Inflammatory macrophage (primary cell): ENCODE data around the gene ATP5IF1.
A peak's percentile ranks its signal among the peaks of the same experiment; 100 is the strongest.

Source experiments
- DNase-seq, 2 donors: peaks; one replicate each; pipeline ENCODE4 v3.0.0-alpha.2; 2020 to 2022
- total RNA-seq, 18 experiments: gene quantifications; one replicate each; lab custom pipeline; 2026; ENCODE audit warnings: mixed read lengths in 6 of 18, inconsistent platforms in 2 of 18; lab: John Stamatoyannopoulos, UW

The ATP5IF1 gene
- total RNA-seq: 15.7 to 49.8 (median 39.6) reads per million in 18 experiments

DNA sequence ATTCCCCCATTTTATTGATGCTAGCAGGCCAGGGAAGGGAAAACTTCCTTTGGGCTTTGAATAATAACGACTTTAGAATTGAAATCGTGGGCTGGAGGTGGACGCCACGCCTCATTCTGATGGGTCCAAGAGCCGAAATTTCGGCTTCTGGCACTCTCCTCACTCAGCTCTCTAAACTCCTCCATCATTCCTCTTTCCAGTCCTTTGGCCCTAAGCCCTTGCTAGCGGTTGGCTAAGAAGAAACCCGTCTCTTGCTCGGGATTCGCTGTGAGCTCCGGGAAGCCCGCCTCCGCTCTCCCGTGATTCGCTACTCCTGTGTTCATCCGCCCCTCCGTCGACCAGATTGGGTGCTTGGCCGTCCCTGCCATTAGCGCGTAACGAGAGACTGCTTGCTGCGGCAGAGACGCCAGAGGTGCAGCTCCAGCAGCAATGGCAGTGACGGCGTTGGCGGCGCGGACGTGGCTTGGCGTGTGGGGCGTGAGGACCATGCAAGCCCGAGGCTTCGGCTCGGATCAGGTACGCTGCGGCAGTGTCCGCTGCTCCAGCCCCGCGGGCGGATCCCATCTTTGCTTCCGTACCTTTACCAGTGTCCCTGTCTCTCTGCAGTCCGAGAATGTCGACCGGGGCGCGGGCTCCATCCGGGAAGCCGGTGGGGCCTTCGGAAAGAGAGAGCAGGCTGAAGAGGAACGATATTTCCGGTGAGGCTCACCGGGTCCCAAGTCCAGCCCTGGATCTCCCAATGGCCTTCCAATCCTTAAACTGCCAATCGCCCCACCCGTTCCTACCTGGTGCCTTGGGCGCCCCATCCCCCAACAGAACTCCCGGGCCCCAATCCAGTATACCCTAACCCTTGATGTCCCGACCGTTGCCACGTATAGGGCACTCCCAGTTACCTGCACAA is at the start of gene ATP5IF1:
ATP5IF1 (plus strand) TSS at position 370 of the 901 bp plus-strand sequence; CDS start at position 430, 60 bp downstream.
- DNase-seq: peak; percentile 99

DNA sequence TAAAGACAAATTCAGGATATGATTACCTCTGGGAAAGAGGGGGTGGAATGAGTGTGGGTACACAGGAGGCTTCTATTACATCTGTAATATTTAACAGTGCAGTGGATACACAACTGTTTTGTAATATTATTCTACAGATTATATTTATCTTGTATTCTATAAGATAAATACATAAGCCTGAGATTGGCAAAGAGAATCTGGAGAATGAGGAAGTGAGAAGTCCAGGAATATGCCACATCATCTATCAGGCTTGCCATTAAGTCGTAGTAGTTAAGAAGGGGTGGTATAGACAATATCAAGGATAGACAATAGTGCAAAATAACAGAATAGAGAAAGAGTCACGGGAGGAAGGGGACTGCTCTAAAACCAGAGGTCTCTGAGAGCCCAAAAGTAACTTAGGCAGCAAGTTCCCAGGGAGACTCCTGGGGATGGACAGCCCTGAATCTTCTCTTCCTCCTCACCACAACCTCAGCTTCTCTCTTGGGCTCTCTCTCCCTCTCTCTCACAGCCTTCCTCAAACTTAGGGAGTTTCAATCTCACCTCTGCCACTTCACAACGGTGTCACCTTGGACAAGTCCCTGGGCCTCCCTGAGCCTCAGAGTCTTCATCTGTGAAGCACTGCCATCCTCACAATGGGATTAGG is 45.5 kb upstream of the ATP5IF1 start:
- peak; percentile 15 to 59 for DNase-seq

DNA sequence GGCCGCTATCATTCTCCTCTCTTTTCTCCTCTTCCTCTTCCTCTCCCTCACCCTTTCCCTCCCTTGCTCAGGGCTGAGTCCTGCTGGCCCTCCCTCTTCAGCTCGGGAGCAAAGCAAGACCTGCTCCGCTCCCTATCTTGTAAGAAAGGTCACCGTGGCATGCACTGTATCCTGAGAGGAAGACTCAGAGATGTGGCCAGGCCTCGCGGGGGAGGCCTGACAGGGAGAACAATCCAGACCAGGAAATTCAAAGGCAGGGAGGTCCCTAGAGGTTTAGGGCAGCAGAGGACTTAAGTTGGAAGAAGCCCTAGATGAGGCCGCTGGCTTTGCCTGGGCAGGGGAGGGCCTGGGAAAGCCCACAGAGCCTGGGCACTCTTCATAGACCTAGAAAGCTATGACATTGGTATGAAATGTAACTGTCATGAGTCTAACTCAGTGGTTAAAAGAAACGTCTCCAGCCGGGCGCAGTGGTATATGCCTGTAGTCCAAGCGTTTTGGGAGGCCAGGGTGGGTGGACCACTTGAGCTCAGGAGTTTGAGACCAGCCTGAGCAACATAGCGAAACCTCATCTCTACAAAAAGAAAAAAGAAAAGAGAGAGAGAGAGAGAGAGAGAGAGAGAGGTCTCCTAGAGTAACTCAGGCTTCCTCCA is 44.8 kb upstream of the ATP5IF1 start:
- no peak for DNase-seq

DNA sequence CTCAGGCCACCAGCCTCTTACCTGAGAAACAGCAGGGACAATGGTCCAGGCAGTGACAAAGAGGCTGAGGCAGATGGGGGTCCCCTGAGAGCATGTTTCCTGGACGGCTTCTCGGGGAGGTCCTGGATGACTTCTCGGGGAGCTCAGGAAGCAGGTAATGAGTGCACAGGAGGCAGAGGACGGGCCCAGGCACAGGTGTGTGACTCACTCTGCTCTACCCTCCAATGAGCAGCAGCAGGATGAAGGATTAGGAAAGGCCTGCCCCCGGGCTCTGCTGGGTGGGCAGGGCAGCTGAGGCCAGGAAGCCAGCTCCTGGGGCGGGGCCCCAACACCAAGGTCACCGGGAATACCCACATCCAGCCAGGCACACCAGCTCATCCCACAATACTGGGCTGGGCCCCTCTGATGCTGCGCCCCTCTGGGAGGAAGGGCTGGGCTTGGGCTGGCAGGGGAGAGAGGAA is 42.2 kb upstream of the ATP5IF1 start:
- DNase-seq: no peak

DNA sequence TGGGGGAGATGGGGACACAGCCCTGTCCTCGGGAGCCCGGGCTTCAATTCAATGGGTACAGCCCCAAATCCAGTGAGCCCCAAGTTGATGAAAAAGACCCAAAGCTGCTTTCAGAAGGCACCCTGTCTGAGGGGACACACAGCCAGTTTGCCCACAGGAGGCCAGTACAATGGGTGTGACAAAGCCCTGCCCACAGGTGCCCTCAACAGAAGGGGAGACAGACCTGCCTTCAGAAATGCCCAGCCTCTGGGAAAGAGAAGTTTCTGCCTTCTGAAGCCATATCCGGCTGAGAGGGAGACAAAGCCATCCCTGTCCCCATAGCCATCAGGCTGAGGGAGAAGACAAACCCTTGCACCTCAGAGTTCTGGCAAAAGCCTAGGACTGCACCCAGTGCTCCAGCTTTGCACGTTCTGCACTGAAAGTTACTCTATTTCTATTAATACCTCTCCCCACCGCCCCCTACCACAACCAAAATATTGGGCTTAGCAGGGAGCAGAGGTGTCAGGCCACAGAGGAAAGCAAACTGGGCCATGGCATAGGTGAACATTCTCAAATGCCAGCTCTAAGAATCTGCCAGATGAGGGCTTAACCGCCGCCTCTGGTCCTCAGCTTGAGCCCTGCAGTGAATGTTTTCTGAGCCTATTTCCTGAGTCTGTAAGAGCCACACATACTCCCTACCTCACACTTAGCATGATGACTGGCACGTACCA is 41.4 kb upstream of the ATP5IF1 start:
- DNase-seq: no peak

DNA sequence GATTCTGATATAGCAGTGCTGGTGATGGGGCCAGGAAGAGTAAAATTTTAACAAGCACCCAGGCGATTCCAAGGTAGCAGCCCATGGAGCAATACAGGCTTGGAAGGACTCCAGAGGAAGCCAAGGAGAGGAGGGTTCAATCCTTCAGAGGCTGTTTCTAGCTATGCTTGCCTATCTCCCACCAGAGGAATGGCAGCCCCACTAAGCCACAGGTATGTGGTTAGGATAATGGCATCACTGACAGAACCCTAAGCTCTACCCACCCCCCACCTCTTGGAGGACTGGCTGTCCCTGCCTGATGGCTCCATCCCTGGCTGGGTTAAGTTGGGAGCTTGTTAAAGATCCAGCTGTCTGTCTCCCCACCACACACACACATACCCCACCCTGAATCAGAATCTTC is 40.1 kb upstream of the ATP5IF1 start:
- DNase-seq: no peak

DNA sequence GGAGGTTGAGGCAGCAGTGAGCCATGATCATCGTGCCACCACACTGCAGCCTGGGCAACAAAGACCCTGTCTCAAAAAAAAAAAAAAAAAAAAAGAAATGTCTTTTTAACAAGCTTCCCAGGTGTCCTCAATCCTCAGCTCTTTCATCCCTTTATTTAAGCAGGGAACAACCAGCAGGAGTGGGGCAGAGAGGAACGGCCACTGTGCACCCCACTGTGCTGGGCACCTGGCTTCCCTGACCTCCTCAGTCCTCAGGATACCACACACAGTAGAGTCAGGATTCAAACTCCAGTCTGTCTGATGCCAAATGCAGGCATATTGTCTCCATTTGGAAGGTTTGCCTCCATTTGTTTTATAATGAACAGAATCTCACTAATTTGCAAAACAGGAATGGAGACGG is 39.6 kb upstream of the ATP5IF1 start:
- no peak for DNase-seq

DNA sequence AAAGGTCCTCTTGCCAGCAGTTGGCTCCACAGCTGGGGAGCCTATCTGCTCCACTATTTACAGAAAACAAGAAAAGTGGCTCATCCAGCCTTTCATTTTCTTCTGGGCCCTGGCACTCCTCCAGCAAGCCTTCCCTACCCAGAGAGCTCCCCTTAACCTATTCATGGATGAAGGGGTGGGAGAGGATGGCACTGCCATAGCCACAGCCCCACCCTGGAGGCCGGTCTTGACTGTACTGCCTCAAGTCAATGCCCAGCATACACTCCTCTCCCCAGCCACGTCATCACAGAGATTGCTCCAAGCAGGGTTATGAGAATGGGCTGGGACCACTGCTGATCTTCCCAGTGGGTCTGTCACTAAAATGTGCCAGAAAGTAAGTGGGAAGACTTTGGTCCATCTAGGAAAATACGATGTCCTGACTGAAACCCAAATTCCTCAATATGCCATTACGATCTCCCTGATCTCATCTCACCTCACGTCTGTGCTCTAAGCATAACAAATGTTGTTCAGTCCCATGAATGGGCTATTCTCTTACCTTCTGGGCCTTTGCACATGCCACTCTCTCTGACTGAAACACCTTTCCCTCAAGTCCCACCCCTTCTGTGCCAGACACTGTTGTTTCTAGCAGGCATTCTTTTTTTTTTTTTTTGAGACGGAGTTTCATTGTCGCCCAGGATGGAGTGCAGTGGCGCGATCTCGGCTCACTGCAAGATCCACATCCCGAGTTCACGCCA is 38.1 kb upstream of the ATP5IF1 start:
- DNase-seq: no peak

DNA sequence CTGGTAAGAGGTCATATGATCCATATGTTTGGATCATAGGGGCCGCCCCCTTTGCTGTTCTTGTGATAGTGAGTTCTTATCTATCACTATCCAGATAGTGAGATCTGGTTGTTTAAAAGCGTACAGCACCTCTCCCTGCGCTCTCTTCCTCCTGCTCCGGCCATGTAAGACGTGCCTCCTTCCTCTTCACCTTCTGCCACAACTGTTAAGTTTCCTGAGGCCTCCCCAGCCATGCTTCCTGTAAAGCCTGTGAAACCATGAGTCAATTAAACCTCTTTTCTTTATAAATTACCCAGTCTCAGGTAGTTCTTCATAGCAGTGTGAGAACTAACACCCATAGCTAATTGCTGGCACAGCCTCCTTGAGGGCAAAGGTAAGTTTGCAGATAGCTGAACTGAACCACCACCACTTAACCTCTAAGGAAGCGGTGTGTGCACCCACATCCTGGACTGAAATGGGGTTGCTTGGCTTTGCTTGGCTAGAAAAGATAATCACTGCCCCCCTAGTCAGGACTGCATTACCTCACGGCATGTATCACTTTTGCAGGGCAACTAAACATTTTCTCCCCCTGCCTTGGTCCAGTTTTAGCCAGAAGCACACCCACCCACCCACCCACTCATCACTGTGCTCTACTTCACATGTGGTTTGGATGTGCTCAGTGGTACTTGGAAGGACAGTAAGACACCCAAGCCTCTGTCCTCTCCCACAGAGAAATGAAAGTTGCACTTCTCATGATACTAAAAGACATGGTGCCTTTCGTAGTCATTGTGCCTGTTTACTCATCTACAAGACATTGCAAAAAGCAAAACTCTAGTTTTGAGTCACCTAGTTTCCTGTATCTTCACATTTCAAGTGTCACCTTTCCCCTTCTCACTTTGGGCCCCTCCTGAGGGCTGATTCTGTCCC is 36.3 kb upstream of the ATP5IF1 start:
- DNase-seq: peak in 1 of 2 donors; percentile 39

DNA sequence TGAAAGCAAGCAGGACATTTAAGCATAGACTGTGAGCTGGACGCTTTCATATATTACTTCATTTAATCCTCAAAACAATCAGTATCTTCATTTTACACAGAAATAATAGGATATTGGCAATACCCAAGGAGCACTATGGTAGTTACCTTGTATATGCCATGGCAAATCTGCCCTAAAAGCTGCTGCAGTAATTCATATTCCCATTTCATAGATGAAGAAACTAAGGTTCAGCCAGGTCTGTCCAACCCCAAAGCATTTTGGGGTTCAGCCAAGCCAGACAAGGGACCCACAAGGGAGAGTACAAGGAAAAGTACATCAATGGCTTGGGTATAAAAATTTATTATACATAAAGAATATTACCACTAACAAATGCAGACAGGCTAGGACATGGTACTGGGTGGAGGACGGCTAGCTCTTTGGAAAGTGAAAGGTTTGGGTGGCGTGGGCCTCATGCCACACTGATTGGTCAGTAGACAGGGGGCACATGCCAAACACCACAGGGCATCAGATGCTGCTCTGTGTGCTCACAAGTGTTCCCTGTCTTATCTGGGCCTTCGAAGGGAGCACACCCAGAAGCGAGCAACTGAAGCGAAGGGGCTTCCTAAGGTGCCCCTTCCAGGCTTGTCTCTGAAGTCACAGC is 35.6 kb upstream of the ATP5IF1 start:
- no peak for DNase-seq

DNA sequence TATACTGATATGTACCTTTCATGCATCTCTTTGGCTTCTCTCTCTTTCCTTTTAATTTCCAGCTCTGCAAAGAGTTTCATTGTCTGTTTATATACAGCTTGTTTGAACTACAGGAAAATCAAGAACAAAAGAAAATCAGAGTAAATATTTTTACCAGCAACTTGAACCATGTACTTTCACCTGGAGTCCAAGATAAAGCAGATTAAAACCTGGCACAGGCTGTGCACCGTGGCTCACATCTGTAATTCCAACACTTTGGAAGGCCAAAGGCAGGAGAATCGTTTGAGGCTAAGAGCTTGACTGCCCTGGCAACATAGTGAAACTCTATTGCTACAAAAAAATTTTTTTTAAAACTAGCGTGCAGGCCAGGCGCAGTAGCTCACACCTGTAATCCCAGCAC is 30.7 kb upstream of the ATP5IF1 start:
- DNase-seq: no peak

DNA sequence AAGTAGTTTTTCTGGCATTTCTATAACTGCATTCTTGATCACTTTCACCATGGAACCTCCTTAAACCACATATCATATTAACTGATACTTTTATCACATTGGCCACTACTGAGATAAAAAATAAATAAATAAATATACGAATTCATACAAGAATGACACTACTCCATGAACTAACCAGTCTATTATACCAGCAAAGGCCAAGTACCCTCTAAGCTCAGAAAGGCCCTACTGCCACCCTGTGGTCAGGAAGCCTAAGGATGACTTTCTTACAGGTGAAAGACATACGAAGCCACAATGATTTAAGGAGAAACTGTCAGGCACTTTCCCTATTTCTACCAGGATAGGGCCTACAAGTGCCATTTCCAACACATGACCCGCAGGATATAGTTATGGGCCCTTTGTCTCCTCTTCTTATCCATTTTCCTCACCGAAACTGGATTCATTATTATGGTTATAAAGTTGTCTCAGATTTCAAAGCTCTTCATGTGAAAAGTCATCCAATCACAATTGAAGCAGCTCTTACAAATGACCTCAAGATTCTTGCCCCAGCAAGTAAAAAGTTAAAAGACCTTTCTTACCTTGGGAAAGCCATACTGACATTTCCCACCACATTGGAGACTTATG is 27.0 kb upstream of the ATP5IF1 start:
- peak; percentile 76 to 77 for DNase-seq

DNA sequence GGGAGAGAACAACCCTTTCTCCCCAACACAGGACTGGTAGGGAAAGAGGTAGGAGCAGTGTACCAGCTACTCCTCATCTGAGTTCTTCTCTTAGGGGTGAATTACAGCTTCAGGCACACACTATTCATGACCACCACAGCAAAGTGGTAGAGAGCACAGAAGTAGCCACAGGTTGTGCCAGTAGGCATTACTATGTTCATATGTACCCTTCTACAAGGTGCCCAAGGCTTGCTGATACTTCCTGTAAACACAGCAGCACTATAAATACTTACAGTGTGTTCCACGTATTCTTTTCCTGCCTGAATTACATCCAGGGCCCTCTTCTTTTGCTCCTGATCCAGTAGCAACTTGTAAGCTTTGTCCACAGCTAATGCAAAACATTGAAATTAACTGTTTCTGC is 26.2 kb upstream of the ATP5IF1 start:
- DNase-seq: no peak

DNA sequence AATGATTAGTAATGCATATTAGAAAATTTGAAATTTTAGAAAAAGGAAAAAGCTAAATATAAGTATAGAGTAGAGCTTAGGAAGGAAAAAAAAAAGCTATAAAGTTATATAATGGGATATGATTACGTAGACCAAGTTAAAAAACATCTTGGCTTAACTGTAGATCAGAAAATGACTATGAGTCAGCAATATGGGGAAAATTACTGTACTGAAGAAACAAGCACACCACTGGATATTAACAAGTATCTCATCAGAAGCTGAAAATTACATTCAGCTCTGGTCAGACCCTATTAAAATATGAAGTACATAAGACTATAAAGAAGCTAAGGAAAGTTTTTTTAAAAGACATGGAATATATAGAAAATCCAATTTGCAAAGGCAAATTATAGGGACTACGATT is 22.6 kb upstream of the ATP5IF1 start:
- no peak for DNase-seq

DNA sequence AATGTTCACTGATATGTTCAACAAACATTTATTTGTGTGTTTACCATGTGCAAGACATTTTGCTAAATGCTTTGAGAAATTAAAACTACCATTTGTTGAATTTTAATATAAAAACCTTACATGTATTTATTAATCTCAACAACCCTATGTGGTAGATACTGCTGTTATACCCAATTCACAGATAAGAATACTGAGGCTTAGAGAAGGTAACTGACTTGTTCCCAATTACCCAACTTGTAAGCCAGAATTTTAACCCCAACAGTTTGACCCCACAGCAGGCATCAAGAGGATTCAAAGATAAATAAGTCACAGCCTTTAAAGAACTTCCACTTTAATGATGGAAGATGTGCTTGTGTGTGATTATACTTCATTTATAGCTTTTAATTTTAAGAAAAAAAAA is 6.8 kb upstream of the ATP5IF1 start:
- DNase-seq: no peak

DNA sequence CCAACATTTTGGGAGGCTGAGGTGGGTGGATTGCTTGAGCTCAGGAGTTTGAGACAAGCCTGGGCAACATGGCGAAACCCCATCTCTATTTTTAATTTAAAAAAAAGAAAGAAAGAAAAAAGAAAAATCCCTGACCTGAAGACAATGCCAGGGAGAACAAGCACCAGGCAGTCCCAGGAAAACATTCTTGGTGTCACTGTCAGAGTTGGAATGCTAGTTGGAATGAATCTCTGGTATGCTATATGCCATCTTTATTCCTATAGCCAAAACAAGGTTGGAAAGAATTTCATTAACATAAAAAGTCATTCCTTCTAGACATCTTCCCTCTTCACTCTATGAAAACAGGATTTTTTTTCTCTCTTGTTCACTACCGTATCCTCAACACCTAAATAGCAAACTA is 5.9 kb upstream of the ATP5IF1 start:
- DNase-seq: no peak

DNA sequence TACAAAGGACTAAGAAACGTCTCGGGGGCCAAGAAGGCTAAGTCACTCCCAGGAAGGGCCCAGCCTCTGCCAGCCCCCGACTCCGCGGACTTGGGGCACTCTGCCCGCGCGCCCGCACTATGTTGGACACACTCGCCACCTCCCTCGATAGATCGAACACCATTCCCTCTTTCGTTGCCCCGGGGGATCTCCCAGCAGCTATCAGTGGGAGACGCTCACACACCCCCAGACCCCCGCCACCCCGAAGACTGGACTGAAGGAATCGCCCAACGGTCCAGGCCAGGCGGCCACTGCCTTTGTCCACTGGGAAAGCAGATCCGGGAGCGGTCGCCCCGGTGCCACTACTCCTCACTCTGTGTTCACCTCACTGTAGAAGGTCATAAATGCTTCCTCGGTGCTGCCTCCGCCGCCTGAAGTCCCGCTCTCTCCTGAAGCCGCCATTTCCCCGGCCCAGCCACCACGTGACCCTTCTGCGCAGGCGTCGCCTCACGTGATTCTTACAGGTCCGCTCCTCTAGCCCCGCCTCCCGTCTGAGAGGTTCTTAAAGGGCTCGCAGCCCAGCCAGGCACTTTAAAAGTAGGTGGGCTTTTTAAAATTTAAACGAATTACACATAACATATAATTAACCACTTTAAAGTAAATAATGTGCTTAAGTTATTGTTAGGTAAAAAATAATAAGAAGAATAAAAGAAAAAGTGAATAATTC is 3.2 kb upstream of the ATP5IF1 start, which contains the start of gene DNAJC8:
DNAJC8 (minus strand) TSS at position 472 of the 706 bp plus-strand sequence; CDS start at position 441, 31 bp downstream.
- peak; percentile 90 to 95 for DNase-seq

DNA sequence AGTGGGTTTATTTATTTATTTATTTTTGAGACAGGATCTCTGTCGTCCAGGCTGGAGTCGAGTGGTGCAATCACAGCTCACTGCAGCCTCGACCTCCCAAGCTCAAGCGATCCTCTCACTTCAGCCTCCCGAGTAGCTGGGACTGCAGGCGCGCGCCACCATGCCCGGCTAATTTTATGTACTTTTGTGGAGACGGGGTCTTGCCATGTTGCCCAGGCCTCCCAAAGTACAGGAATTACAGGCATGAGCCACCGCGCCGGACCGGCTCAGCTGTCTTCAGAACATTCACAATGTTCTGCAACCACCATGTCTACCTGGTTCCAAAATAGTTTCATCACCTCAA is 2.7 kb upstream of the ATP5IF1 start:
- DNase-seq: no peak

DNA sequence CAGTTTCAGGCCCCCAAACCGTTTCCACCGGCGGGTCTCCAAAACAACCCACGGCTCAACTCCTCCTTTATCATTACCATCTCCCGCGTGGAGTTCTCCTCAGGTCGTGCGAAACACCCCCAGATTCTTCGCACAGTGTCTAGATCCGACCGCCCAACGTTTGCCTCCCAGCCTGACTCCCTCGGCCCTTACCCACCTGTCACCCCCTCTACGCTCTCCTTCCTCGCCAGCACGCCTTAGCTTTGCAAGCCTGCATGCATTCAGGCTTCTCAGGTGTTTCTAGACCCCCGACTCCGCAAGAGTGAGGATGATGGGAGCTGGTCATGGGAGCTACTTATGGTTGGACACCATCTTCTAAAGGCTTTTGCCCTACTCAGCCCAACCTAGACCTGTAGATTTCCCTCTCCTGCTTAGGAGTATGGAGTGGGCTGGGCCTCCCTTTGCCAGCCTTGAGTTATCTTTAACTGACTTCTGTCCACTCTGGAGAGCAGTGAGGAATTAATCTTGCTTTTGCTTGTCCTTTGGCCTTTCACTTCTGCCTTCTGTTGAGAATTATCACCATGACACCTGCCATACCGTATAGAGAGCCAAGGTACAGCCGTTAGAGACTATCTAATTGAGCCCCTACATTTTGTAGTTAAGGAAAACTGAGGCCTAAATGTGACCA is 865 bp downstream of the ATP5IF1 start:
- DNase-seq: no peak
